Osteoblast (primary cell): Measurements from ENCODE around the gene HS2ST1. TPM values are rescaled to one million over a fixed set of nuclear protein-coding genes. Genes with fewer than 3 reads are reported as not detected.
"Not testable (repeated sequence)": the region's sequence is repeated elsewhere in the genome, so short reads cannot be mapped to it uniquely, and the experiment has no call there.

ENCODE experiments used
- DNase-seq: peaks from one replicate; pipeline ENCODE4 v3.0.0; 2011; ENCODE audit warnings: low spot score, mixed read lengths; ENCODE audit not compliant: insufficient read length; ENCODE audit errors: missing footprints
- H2AFZ ChIP-seq: 2 replicates; pipeline ENCODE4 v1.6.0; 2011; ENCODE audit warnings: mild to moderate bottlenecking, low read length
- H3K27ac ChIP-seq: 2 replicates; pipeline ENCODE4 v1.5.1; 2011; ENCODE audit warnings: mild to moderate bottlenecking, low read depth, low read length, moderate library complexity
- H3K27me3 ChIP-seq: 2 replicates; pipeline ENCODE4 v1.6.0; 2012; ENCODE audit warnings: mild to moderate bottlenecking, control low read depth, inconsistent platforms, low read length, moderate library complexity; ENCODE audit not compliant: insufficient read depth
- H3K36me3 ChIP-seq: 2 replicates; pipeline ENCODE4 v1.5.1; 2011; ENCODE audit warnings: mild to moderate bottlenecking, low read length, control low read depth, moderate library complexity; ENCODE audit not compliant: insufficient read depth
- H3K4me1 ChIP-seq: 2 replicates; pipeline ENCODE4 v1.5.1; 2011; ENCODE audit warnings: mild to moderate bottlenecking, low read length, control low read depth, moderate library complexity; ENCODE audit not compliant: insufficient read depth
- H3K4me2 ChIP-seq: 2 replicates; pipeline ENCODE4 v1.6.0; 2011; ENCODE audit warnings: mild to moderate bottlenecking, low read length; ENCODE audit not compliant: insufficient read depth
- H3K4me3 ChIP-seq: fragments of 200-600 bp; sonication (generic); 3 replicates; pipeline ENCODE4 v1.5.1; 2012; ENCODE audit warnings: mild to moderate bottlenecking, low read length, inconsistent platforms; ENCODE audit not compliant: insufficient read depth
- H3K79me2 ChIP-seq: 2 replicates; pipeline ENCODE4 v1.6.0; 2012; ENCODE audit warnings: mild to moderate bottlenecking, low read length, control low read depth, inconsistent platforms; ENCODE audit not compliant: insufficient read depth
- H3K9me3 ChIP-seq: 2 replicates; pipeline ENCODE4 v1.5.1; 2011; ENCODE audit warnings: low read depth, low read length, control low read depth
- H4K20me1 ChIP-seq: 2 replicates; pipeline ENCODE4 v1.6.0; 2012; ENCODE audit warnings: mild to moderate bottlenecking, low read length, control low read depth; ENCODE audit not compliant: insufficient read depth
- CTCF ChIP-seq: IDR thresholded peaks from 2 replicates; pipeline ENCODE4 v1.5.1; 2011; ENCODE audit warnings: mild to moderate bottlenecking, low read depth, low read length, moderate library complexity; ENCODE audit errors: extremely low read depth
- total RNA-seq: library from RNA; depleted of rRNA; stranded (reverse); fragments of >200 nt; gene quantifications from 2 replicates; pipeline ENCODE4 v1.2.3, GENCODE V29; 2012

Gene HS2ST1
- total RNA-seq, 1 donor: 20.3 TPM

- Histone ChIP-seq H3K27ac (no peak overlapping the region), H3K4me2 (no peak overlapping the region), H3K4me1 (no peaks in the 10 kb centered on the region), H3K27me3 (no peaks in the 10 kb centered on the region), H3K9me3 (no peaks in the 10 kb centered on the region), H3K79me2 (peaks cover 70% of the 10 kb centered on the region), H3K36me3 (no peaks in the 10 kb centered on the region), H4K20me1 (no peaks in the 10 kb centered on the region), H2AFZ (no peak overlapping the region), H3K4me3 (no peak overlapping the region)
- DNase-seq: no peak
- no peak for TF ChIP-seq CTCF
Observed at GRCh38 chr1:86887479-86888162, 26.8 kb upstream of the HS2ST1 start.

- no peak overlapping the region for H3K4me2 ChIP-seq
- H3K79me2 ChIP-seq: peaks cover 70% of the 10 kb centered on the region
Observed at GRCh38 chr1:86888327-86888726, 26.1 kb upstream of the HS2ST1 start.

GRCh38 chr1:86899401-86899800 is 15.0 kb upstream of the HS2ST1 start:
- H3K27ac ChIP-seq, DNase-seq, H3K4me1 ChIP-seq, H3K4me2 ChIP-seq, H3K36me3 ChIP-seq, H3K4me3 ChIP-seq, H3K27me3 ChIP-seq, H3K9me3 ChIP-seq, H2AFZ ChIP-seq: not testable (repeated sequence)
- H4K20me1 ChIP-seq: peaks cover 14% of the 10 kb centered on the region
- peaks cover 69% of the 10 kb centered on the region for H3K79me2 ChIP-seq

More at GRCh38 chr1:86888327-86888726, 26.1 kb upstream of the HS2ST1 start:
- H4K20me1 ChIP-seq: peaks cover 4% of the 10 kb centered on the region
- H2AFZ ChIP-seq: no peak overlapping the region
- H3K4me1 ChIP-seq: no peaks in the 10 kb centered on the region
- no peaks in the 10 kb centered on the region for H3K36me3 ChIP-seq
- no peak for TF ChIP-seq CTCF
- H3K27ac ChIP-seq: no peak overlapping the region
- no peak overlapping the region for H3K4me3 ChIP-seq
- no peaks in the 10 kb centered on the region for H3K27me3 ChIP-seq
- H3K9me3 ChIP-seq: no peaks in the 10 kb centered on the region
- DNase-seq: no peak

- no peak overlapping the region for H3K4me3 ChIP-seq
- peaks cover 94% of the 10 kb centered on the region for H3K79me2 ChIP-seq
- H3K4me2 ChIP-seq: no peak overlapping the region
- H3K9me3 ChIP-seq: no peaks in the 10 kb centered on the region
- H3K27me3 ChIP-seq: no peaks in the 10 kb centered on the region
- DNase-seq: no peak
- H3K4me1 ChIP-seq: no peaks in the 10 kb centered on the region
- no peak for TF ChIP-seq CTCF
- no peak overlapping the region for H2AFZ ChIP-seq
- peaks cover 51% of the 10 kb centered on the region for H4K20me1 ChIP-seq
- H3K36me3 ChIP-seq: peaks cover 16% of the 10 kb centered on the region
- no peak overlapping the region for H3K27ac ChIP-seq
Observed at GRCh38 chr1:86905875-86906274, 8.6 kb upstream of the HS2ST1 start.
